Osteoblast (primary cell): ENCODE results near the gene PRKN. TPM values are rescaled to one million over a fixed set of nuclear protein-coding genes. Genes with fewer than 3 reads are reported as not detected.
A peak's percentile ranks its signal among the peaks of the same experiment; 100 is the strongest.

Experiments used
- DNase-seq: peaks from one replicate; pipeline ENCODE4 v3.0.0; 2011; ENCODE audit warnings: low spot score, mixed read lengths; ENCODE audit not compliant: insufficient read length; ENCODE audit errors: missing footprints
- H2AFZ ChIP-seq: 2 replicates; pipeline ENCODE4 v1.6.0; 2011; ENCODE audit warnings: mild to moderate bottlenecking, low read length
- H3K27ac ChIP-seq: 2 replicates; pipeline ENCODE4 v1.5.1; 2011; ENCODE audit warnings: mild to moderate bottlenecking, low read depth, low read length, moderate library complexity
- H3K27me3 ChIP-seq: 2 replicates; pipeline ENCODE4 v1.6.0; 2012; ENCODE audit warnings: mild to moderate bottlenecking, control low read depth, inconsistent platforms, low read length, moderate library complexity; ENCODE audit not compliant: insufficient read depth
- H3K36me3 ChIP-seq: 2 replicates; pipeline ENCODE4 v1.5.1; 2011; ENCODE audit warnings: mild to moderate bottlenecking, low read length, control low read depth, moderate library complexity; ENCODE audit not compliant: insufficient read depth
- H3K4me1 ChIP-seq: 2 replicates; pipeline ENCODE4 v1.5.1; 2011; ENCODE audit warnings: mild to moderate bottlenecking, low read length, control low read depth, moderate library complexity; ENCODE audit not compliant: insufficient read depth
- H3K4me2 ChIP-seq: 2 replicates; pipeline ENCODE4 v1.6.0; 2011; ENCODE audit warnings: mild to moderate bottlenecking, low read length; ENCODE audit not compliant: insufficient read depth
- H3K4me3 ChIP-seq: fragments of 200-600 bp; sonication (generic); 3 replicates; pipeline ENCODE4 v1.5.1; 2012; ENCODE audit warnings: mild to moderate bottlenecking, low read length, inconsistent platforms; ENCODE audit not compliant: insufficient read depth
- H3K79me2 ChIP-seq: 2 replicates; pipeline ENCODE4 v1.6.0; 2012; ENCODE audit warnings: mild to moderate bottlenecking, low read length, control low read depth, inconsistent platforms; ENCODE audit not compliant: insufficient read depth
- H3K9me3 ChIP-seq: 2 replicates; pipeline ENCODE4 v1.5.1; 2011; ENCODE audit warnings: low read depth, low read length, control low read depth
- H4K20me1 ChIP-seq: 2 replicates; pipeline ENCODE4 v1.6.0; 2012; ENCODE audit warnings: mild to moderate bottlenecking, low read length, control low read depth; ENCODE audit not compliant: insufficient read depth
- total RNA-seq: library from RNA; depleted of rRNA; stranded (reverse); fragments of >200 nt; gene quantifications from 2 replicates; pipeline ENCODE4 v1.2.3, GENCODE V29; 2012
- TF ChIP-seq, protein P1 (sequence below): IDR thresholded peaks from 2 replicates; pipeline ENCODE4 v1.5.1; 2011; ENCODE audit warnings: mild to moderate bottlenecking, low read depth, low read length, moderate library complexity; ENCODE audit errors: extremely low read depth

Gene PRKN
- total RNA-seq, 1 donor, result 2.9 TPM

DNA sequence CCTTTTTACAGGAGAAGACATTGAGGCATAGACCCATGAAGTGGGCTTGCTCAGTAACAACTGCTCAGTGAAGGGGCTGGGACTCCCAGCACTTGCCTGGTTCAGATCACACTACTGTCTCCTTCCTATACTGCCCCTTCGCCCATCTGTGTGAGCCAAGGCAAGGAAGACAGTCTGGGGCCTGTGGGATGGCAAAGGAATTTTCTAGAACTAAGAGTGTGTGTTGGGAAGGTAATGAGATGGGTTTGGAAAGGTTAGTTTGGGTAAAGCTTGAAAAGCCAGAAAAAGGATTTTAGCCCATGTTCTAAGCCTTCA lies 1240.4 kb downstream of the PRKN start:
- H3K79me2 ChIP-seq, result no peaks in the 10 kb centered on the region
- H4K20me1 ChIP-seq, result no peaks in the 10 kb centered on the region
- no peak overlapping the region for H3K27ac ChIP-seq
- no peak overlapping the region for H3K4me3 ChIP-seq
- DNase-seq, result peak; percentile 30
- H3K27me3 ChIP-seq, result no peaks in the 10 kb centered on the region
- no peaks in the 10 kb centered on the region for H3K9me3 ChIP-seq
- no peaks in the 10 kb centered on the region for H3K4me1 ChIP-seq
- TF ChIP-seq, protein P1, sequence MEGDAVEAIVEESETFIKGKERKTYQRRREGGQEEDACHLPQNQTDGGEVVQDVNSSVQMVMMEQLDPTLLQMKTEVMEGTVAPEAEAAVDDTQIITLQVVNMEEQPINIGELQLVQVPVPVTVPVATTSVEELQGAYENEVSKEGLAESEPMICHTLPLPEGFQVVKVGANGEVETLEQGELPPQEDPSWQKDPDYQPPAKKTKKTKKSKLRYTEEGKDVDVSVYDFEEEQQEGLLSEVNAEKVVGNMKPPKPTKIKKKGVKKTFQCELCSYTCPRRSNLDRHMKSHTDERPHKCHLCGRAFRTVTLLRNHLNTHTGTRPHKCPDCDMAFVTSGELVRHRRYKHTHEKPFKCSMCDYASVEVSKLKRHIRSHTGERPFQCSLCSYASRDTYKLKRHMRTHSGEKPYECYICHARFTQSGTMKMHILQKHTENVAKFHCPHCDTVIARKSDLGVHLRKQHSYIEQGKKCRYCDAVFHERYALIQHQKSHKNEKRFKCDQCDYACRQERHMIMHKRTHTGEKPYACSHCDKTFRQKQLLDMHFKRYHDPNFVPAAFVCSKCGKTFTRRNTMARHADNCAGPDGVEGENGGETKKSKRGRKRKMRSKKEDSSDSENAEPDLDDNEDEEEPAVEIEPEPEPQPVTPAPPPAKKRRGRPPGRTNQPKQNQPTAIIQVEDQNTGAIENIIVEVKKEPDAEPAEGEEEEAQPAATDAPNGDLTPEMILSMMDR, result no peak
- H3K4me2 ChIP-seq, result no peak overlapping the region
- H3K36me3 ChIP-seq, result no peaks in the 10 kb centered on the region
- no peak overlapping the region for H2AFZ ChIP-seq

DNA sequence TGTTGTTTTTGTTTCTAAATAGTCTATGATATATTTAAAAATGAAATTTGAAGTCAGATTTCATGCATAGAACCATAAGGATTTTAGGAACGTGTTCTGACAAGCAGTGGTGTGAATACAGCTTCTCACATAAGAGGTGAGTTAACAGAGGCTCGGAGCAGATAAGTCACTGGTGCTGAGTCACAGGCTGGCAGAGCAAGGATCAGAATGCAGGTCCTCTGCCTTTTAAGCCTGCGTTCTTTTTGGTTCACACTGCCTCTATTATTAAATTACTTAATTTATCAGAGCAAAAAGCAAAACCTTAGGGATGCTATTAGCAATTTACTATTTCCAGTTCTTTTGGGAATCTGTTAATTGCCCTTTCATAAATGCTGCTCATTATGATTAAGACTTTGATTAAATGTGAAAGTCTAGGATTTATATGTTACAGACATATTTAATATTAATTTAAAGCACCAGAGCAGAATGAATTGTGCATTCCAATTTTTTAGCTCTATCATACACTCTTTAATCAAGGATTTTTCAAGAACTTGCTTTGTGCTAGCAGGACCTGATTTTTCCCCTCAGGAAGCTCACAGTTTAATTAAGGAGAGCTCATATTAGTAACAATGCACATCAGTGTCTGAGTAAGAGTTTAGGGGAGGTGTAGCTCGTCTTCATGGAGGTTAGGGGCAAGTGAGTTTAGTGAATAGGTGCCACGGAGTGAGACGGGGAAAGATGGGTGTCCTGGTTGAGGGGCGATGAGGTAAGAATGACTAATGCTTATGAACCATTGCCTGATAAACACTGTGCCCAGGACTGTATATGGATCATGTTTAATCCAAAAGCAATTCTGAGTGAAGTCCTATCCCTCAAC lies 1241.0 kb downstream of the PRKN start:
- H3K4me2 ChIP-seq, result no peak overlapping the region
- TF ChIP-seq, protein P1, result no peak
- H3K4me1 ChIP-seq, result no peaks in the 10 kb centered on the region
- no peaks in the 10 kb centered on the region for H3K36me3 ChIP-seq
- H4K20me1 ChIP-seq, result no peaks in the 10 kb centered on the region
- no peaks in the 10 kb centered on the region for H3K9me3 ChIP-seq
- no peak overlapping the region for H2AFZ ChIP-seq
- no peak overlapping the region for H3K27ac ChIP-seq
- H3K27me3 ChIP-seq, result no peaks in the 10 kb centered on the region
- no peaks in the 10 kb centered on the region for H3K79me2 ChIP-seq
- no peak overlapping the region for H3K4me3 ChIP-seq
- peak; percentile 68 for DNase-seq

DNA sequence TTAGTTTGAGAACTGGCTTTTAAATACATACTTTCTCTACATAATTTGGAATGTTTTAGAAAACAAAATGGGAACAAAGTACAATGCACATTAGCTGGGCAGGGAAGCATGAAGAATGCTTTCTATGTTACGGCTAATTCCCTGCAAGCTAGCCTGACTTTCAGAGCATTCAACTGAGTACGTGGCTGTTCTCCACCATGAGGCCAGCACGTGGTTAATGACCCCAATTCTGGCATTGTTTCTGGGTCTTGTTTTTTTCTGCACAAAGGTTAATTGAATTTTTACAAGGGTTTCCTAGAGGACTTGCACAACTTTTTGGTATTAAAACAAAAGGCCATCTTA lies 1245.1 kb downstream of the PRKN start:
- Histone ChIP-seq H3K27me3 (no peaks in the 10 kb centered on the region), H2AFZ (no peak overlapping the region), H3K9me3 (no peaks in the 10 kb centered on the region), H3K4me1 (no peaks in the 10 kb centered on the region), H3K36me3 (no peaks in the 10 kb centered on the region), H3K4me3 (no peak overlapping the region), H3K4me2 (no peak overlapping the region), H3K27ac (no peak overlapping the region), H3K79me2 (no peaks in the 10 kb centered on the region), H4K20me1 (no peaks in the 10 kb centered on the region)
- TF ChIP-seq, protein P1, result no peak
- peak; percentile 10 for DNase-seq

DNA sequence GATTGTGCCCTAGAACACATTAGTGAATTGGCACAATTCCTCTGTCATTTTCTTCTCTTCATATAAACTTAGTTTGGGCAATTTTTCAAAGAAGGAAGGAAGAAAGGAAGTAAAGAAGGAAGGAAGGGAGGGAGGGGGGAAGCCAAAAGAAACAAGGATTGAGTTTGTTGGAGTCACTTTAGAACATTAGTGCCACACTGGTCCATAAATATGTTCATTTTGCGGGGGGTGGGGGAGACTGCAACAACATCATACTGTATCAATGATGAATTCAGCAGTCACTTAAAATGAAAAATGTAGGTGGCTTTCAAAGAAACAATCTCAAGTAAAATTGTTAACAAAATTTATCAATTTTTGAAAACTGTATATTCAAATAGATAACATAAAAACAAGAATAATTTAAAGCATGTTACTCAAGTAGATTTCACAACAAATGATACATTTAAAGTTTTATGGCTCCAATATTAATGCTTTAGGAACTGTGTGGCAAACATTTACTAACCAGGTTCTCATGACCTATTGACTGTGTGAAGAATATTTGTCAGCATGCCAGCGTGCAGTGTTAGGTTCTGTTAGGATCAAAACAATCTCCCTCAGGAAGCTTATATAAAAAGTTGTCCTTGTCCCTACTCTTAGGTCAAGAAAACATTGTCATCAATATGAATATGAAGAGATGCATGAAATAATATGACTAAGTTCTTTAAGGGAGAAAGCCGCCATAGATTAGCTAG lies 1245.6 kb downstream of the PRKN start:
- Histone ChIP-seq H3K4me2 (no peak overlapping the region), H3K4me1 (no peaks in the 10 kb centered on the region), H3K9me3 (no peaks in the 10 kb centered on the region), H3K36me3 (no peaks in the 10 kb centered on the region), H3K27ac (no peak overlapping the region), H3K27me3 (no peaks in the 10 kb centered on the region), H4K20me1 (no peaks in the 10 kb centered on the region), H2AFZ (no peak overlapping the region), H3K79me2 (no peaks in the 10 kb centered on the region), H3K4me3 (no peak overlapping the region)
- TF ChIP-seq, protein P1, result no peak
- peak; percentile 10 for DNase-seq
